Measurements from ENCODE around the gene ARHGAP24. TPM values are rescaled to one million over a fixed set of nuclear protein-coding genes. Genes with fewer than 3 reads are reported as not detected.
A peak's percentile ranks its signal among the peaks of the same experiment; 100 is the strongest.

ARHGAP24 gene
- total and polyA plus RNA-seq, 2 donors (not counting 1 experiment from before 2014, with no cell fraction given): 48.4 to 141 TPM

DNA sequence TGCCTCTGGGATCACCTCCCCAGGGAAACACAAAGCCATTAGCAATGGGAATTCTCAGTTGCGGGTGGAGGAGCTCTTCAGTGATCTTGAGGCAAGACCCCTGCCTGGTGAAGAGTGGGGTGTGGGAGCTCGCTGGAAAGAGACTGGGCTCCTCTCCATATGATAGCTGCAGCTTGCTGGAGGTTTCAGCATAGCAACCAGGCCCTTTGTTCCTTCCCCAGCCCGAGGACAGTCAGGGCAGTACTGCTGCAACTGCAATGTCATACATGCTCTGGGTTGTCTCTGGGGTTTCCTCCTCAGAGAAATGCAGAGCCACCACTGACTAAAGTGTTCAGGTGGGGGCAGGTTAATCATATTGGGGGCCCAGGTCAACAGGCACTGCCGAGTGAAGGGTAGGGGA lies 81.3 kb downstream of the ARHGAP24 start:
- DNase-seq: peak; percentile 57
- Mint-ChIP-seq H3K4me1 (peaks cover 70% of the 10 kb centered on the region), H3K27me3 (no peaks in the 10 kb centered on the region), H3K4me3 (peak overlapping the region; percentile 66), H3K9me3 (ENCODE audit: insufficient read depth) (peaks cover 12% of the 10 kb centered on the region), H3K27ac (peak overlapping the region; percentile 96)
- intact Hi-C loops (cut with micrococcal nuclease): loop anchor here (2.0 kb wide), 5 partner anchors 49 to 193 kb away; partner anchors contain the start of gene ARHGAP24
- peak; percentile 11 for ATAC-seq (ENCODE audit: low read depth)
- Histone ChIP-seq H3K9me3 (ENCODE audit: control extremely low read depth in 1 of 3, control insufficient read depth in 2 of 3, insufficient read depth in 1 of 3, low read length in 2 of 3) (peaks cover 8 to 22% (median 18%) of the 10 kb centered on the region in 3 donors), H3K4me3 (ENCODE audit: control extremely low read depth in 1 of 5, extremely low read depth in 1 of 5, insufficient read depth in 1 of 5, low read depth in 2 of 5, low read length in 4 of 5) (no peak overlapping the region), H3K27me3 (replicated peaks in 1 of 4; ENCODE audit: control extremely low read depth in 1 of 4, control insufficient read depth in 3 of 4, insufficient read depth in 4 of 4, low read length in 3 of 4) (no peaks in the 10 kb centered on the region), H3K9ac (ENCODE audit: low read length) (peak overlapping the region; percentile 10), H3K79me2 (ENCODE audit: control insufficient read depth, insufficient read depth, low read length) (peaks cover 96% of the 10 kb centered on the region), H3K36me3 (replicated peaks in 1 of 2; ENCODE audit: control extremely low read depth in 1 of 2, control insufficient read depth in 1 of 2, extremely low read depth in 1 of 2, insufficient read depth in 2 of 2, low read length in 1 of 2) (no peaks in the 10 kb centered on the region), H3K4me1 (ENCODE audit: control insufficient read depth in 2 of 2, insufficient read depth in 2 of 2, low read length in 2 of 2) (peaks cover 61 to 62% of the 10 kb centered on the region in 2 donors), H3K27ac (ENCODE audit: low read length in 2 of 2) (peak overlapping the region; percentile 92 to 95), H4K20me1 (ENCODE audit: control insufficient read depth, insufficient read depth, low read length, poor library complexity, severe bottlenecking) (no peaks in the 10 kb centered on the region), H3K4me2 (replicated peaks; ENCODE audit: low read depth, low read length, poor library complexity, severe bottlenecking) (peak overlapping the region; percentile 66), H2AFZ (ENCODE audit: insufficient read depth, low read depth, low read length, poor library complexity, severe bottlenecking) (no peak overlapping the region)
- ChIA-PET POLR2A (interaction anchor here (0.6 to 1.5 kb wide), 3 partner anchors 39 to 81 kb away, joined by 3 to 10 read pairs (median 5); partner anchors contain the start of gene ARHGAP24), CTCF (interaction anchor here (1.0 to 5.2 kb wide), 3 partner anchors 9 to 192 kb away, joined by 3 to 29 read pairs (median 4); no protein-coding TSS in a partner anchor)
- WGBS (ENCODE audit: insufficient coverage): 51% methylated on average over 3 of the region's 4 CpGs
- TF ChIP-seq, protein P1, sequence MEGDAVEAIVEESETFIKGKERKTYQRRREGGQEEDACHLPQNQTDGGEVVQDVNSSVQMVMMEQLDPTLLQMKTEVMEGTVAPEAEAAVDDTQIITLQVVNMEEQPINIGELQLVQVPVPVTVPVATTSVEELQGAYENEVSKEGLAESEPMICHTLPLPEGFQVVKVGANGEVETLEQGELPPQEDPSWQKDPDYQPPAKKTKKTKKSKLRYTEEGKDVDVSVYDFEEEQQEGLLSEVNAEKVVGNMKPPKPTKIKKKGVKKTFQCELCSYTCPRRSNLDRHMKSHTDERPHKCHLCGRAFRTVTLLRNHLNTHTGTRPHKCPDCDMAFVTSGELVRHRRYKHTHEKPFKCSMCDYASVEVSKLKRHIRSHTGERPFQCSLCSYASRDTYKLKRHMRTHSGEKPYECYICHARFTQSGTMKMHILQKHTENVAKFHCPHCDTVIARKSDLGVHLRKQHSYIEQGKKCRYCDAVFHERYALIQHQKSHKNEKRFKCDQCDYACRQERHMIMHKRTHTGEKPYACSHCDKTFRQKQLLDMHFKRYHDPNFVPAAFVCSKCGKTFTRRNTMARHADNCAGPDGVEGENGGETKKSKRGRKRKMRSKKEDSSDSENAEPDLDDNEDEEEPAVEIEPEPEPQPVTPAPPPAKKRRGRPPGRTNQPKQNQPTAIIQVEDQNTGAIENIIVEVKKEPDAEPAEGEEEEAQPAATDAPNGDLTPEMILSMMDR (IDR thresholded peaks at IDR 0.05): no peak
- no peak for TF ChIP-seq EZH2 (IDR thresholded peaks at IDR 0.05; ENCODE audit: borderline replicate concordance, insufficient read depth, low read depth, low read length, poor library complexity, severe bottlenecking)
